MM.1S (cell line): ENCODE data around the gene FUT2.

Source experiments
- EZH2 ChIP-seq: fragments of 300-600 bp; sonication (generic); optimal IDR thresholded peaks from 2 replicates; pipeline ENCODE3; 2017; ENCODE audit warnings: low read depth, mild to moderate bottlenecking, antibody characterized with exemption, low read length, mixed read lengths
- TF ChIP-seq, protein P1 (sequence below): fragments of 300-600 bp; sonication (generic); IDR thresholded peaks from 2 replicates; pipeline ENCODE4 v1.5.1; 2016; ENCODE audit warnings: antibody characterized with exemption, low read length, mixed read lengths

DNA sequence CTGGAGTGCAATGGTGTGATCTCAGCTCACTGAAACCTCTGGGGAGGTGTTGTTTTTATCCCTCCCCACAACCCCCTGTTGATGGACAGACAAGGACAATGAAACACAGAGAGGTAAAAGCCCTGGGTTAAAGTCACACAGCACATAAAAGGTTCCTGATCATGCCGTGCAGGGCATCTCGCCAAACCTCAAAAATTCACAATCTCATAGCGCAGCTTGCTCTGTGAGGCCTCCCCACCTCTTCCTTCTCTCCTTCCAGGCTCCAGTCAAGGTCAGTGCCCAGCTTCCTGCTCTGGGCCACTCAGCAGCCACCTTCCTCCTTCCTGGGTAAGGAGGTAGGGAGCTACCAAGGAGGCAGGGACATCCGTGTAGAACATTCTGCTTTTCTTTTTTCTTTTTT lies 2.3 kb downstream of the FUT2 start:
- TF ChIP-seq, protein P1, sequence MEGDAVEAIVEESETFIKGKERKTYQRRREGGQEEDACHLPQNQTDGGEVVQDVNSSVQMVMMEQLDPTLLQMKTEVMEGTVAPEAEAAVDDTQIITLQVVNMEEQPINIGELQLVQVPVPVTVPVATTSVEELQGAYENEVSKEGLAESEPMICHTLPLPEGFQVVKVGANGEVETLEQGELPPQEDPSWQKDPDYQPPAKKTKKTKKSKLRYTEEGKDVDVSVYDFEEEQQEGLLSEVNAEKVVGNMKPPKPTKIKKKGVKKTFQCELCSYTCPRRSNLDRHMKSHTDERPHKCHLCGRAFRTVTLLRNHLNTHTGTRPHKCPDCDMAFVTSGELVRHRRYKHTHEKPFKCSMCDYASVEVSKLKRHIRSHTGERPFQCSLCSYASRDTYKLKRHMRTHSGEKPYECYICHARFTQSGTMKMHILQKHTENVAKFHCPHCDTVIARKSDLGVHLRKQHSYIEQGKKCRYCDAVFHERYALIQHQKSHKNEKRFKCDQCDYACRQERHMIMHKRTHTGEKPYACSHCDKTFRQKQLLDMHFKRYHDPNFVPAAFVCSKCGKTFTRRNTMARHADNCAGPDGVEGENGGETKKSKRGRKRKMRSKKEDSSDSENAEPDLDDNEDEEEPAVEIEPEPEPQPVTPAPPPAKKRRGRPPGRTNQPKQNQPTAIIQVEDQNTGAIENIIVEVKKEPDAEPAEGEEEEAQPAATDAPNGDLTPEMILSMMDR: no peak
- TF ChIP-seq EZH2: no peak
